NCI-H2227 treated with DMSO at 0.1 percent for 48 hours (cell line): ENCODE results near the gene MCTP2.

Source experiments
- DNase-seq: peaks from one replicate; lab custom pipeline; 2025; lab: John Stamatoyannopoulos, UW

MCTP2 gene

DNA sequence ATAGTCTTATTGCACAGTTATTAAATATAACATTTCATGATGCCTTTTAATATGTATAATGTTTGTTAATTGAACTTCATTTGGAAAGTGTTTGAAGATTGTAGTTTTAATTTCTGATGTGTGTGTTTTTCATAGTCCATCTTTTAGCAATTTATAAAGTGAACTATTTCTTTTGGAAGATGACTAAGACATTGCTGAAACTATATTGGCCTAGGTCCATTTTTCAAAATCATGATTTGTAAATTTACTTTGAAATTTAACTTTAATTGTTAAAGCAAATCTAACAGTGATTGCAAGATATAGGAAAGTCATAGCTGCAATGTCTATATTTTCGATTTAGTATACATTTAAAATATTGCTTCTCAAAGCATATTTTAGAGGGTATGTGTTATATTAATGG, 30.8 kb downstream of the MCTP2 start:
- DNase-seq: no peak

DNA sequence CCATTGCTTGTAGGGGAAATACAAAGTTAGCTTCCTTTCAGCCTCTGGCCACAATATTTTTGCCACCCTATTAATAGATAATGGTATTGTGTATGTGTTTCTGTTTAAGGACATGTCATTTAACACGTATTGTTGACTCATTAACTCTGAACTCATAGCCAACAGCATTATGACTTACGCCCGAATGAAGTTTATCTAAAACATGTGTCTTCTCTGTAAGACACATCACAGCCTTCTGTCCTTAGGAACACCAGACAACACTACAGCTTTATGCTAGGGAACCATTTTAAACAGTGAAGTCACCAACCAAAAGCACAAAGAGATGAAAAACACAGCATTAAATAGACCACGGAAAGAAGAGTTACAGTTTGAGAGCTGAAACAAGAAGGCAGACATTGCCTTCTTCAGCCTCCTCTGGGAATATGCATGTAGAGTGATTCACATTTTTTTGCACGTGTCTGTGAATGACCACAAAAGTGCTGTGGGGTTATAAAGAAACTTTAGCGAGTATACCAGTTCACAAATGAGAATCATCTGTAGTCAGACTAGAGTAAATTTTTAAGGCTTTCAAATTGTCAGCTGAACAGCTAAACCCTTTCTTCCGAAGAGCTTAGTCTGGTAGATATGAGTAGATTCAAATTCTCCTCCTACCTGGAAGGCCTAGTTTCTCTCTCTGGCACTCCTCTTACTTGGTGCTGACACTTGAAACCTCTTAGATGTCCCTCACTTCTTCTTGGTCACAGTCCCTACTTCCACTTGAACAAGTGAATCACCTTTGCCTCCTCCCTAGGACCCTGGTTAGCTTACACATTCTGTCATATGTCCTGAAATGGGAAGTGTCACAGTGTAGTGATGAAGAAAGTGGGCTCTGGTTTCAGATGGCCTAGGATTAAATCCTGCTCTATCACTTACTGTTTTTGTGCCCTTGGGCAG, 32.2 kb downstream of the MCTP2 start:
- no peak for DNase-seq

DNA sequence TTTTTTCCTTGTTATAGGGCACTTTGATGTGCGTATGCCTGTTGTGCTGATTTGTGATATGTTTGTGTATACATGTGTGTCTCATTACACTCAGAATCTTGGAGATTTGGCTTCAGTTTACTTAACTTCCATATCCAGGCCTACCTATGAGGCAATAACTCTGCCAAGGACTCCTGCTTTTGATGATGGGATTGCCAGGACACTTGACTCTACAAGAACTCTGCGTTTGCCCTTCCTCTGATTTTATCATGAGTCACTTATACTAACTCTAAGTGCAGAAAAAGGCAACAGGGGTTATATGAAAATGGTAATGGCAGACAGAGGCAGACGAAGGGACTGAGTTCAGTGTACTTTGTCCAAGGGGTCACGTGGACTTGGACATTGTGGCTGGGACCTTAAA, 33.6 kb downstream of the MCTP2 start:
- DNase-seq: no peak

DNA sequence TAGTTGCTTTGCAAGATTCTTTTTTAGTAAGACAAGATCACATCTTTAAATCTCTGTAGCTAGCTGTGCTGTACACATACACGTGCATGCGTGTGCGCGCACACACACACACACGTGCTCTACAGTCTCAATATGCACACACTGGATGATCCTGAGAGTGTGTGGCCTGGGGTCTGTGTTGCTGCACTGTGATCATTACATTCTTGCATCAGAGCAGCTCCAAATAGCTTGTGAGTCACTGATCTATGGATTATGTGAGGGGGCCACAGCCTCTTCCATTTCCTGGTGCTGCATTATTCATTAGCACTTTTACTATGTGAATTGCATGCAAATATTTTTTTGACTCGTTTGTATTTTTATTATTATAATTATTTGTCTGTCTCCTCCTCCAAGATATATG, 34.6 kb downstream of the MCTP2 start:
- no peak for DNase-seq

DNA sequence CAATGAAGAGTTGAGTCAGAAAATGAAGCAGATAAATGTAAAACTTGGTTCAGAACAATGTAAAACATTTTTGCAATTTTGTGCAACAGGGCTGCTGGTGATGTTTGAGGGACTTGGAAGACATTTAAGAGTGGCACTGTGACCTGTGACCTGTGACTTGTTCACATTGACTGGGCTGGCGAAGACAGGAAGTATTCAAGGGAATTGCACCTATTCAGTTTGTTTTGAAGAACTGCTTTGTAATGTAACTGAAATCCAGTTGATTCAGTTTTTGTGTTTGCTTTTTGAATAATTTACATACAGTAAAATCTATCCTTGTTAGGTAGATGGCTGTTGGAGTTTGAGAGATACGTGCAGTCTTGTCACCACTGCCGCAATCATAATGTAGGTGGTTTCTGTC, 35.4 kb downstream of the MCTP2 start:
- no peak for DNase-seq

DNA sequence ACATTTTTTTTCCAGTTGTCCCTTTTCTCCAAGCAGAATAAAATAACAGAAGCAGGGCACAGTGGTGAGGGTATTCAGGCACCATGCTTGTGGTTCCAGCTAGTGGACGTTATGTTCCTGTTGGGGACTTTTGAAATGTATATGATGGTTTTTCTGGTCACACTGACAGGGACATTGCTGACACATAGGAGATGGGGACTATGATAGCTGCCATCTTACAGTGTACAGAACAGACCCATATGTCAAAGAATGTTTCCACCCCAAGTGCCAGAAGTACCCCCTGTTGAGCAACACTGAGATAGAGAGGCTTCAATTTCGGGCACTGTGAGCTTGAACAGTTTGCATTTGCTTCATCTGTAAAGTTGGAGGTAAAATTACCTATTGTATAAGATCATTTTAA, 38.6 kb downstream of the MCTP2 start:
- no peak for DNase-seq

DNA sequence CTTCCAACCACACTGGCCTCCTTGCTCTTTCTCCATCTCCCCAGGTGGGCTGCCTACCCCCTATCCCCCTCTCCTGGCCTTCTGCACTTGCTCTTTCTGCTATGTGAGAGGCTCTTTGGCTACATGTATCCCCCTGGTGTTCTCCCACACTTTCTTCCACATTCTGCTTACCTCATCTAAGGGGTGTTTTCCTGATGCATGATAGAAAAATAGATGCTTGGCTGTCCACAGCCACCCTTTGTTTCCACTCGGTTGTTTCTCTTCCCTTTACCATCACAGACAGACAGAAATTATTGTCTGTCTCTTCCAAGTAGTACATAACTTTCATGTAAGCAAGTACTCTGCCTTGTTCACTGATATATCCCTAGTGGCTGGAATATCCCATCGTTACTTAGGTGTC, 39.2 kb downstream of the MCTP2 start:
- DNase-seq: no peak

DNA sequence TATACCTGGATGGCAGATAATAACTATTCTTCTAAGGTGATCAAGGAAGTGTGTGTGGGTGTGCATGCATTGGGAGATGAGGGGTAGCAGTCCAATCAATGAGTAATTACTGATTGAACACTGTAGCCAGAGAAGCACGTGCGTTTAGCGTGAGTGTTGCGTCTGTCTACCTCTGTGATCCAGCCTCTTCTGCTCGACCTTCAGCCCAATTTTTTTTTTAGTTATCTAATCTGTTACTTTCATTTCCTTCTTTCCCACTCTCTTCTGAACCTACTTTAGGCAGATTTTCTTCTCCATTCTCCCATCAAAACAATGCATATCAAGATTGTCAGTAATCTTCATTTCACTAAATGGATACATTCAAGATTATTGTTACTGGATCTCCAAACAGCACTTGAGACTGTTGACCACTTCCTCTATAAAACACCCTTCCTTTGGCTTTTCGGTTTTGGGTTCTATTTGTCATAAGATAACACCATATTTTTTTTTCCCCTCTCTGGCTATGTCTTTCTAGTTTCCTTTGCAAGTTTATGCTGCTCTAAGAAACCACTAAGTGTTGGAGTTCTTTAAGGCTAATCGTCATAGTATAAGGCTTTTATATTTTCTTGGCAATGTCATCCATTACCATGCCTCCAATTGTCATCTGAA, 41.0 kb downstream of the MCTP2 start:
- no peak for DNase-seq

DNA sequence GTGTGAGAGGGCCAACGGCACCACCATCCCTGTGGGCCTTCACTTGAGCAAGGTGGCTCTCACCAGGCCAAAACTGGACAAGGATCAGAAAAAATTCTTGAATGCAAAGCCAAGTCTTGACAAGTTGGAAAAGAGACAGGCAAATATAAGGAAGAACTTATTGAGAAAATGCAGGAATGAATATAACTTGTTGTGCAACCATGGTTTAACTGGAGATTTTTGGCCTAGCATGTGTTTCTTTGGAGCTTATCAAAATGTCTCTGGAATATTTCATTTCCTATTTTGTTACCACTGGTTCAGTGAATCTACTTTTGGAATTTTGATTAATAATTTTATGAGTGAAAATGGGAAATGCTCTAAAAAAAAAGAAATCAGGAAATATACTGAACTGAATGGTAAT, 42.5 kb downstream of the MCTP2 start:
- DNase-seq: no peak

DNA sequence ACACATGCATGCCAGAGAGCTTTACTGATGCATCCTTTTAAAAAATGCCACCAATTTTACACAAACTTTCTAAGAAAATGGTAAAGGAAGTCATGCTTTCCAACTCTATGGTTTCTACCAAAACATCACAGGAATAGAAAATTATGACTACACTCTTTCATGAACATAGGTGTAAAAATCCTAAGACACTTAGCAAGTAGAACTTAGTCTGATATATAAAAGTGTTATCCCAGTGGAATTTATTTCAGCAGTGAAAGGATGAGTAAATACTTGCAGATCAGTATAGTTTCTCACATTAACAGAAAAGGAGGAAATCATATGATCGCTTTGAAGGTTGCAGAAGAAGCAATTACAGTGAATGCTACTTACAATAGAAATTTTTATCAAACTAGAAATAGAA, 43.4 kb downstream of the MCTP2 start:
- DNase-seq: no peak

DNA sequence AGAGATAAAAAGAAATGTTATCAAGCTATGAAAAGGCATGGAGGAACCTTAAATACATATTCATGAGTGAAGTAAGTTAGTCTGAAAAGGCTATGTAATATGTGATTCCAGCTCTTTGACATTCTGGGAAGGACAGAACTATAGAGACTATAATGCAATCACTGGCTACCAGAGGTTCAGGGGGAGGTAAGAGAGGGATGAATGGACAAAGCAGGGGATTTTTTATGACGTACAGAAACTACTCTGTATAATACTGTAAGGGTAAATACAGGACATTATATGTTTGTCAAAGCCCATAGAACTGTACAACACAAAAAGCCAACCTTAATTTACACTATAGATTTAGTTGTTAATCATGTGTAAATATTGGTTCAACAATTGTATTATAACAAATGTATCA, 46.1 kb downstream of the MCTP2 start:
- DNase-seq: no peak

DNA sequence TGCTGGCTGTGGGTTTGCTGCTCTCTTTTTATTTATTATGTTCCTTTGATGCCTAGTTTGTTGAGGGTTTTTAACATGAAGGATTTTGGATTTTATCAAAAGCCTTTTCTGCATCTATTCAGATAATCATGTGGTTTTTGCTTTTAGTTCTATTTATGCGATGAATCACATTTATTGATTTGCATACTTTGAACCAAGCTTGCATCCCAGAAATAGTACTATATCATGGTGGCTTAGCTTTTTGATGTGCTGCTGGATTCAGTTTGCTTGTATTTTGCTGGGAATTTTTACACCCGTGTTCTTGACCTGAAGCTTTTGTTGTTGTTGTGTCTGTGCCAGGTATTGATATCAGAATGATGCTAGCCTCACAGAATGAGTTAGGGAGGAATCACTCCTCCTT, 48.4 kb downstream of the MCTP2 start:
- DNase-seq: no peak

DNA sequence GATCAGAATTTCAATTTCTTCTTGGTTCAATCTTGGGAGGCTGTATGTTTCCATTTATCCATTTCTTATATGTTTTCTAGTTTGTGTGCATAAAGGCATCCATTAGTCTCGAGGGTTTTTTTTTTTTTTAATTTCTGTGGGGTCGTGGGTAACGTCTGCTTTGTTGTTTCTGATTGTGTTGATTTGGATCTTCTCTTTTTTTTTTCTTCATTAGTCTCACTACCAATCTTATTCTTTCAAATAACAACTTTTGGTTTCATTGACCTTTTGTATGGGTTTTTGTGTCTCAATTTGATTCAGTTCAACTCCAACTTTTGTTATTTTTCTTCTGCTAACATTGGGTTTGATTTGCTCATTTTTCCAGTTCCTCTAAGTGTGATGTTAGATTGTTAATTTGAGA, 48.9 kb downstream of the MCTP2 start:
- DNase-seq: no peak

DNA sequence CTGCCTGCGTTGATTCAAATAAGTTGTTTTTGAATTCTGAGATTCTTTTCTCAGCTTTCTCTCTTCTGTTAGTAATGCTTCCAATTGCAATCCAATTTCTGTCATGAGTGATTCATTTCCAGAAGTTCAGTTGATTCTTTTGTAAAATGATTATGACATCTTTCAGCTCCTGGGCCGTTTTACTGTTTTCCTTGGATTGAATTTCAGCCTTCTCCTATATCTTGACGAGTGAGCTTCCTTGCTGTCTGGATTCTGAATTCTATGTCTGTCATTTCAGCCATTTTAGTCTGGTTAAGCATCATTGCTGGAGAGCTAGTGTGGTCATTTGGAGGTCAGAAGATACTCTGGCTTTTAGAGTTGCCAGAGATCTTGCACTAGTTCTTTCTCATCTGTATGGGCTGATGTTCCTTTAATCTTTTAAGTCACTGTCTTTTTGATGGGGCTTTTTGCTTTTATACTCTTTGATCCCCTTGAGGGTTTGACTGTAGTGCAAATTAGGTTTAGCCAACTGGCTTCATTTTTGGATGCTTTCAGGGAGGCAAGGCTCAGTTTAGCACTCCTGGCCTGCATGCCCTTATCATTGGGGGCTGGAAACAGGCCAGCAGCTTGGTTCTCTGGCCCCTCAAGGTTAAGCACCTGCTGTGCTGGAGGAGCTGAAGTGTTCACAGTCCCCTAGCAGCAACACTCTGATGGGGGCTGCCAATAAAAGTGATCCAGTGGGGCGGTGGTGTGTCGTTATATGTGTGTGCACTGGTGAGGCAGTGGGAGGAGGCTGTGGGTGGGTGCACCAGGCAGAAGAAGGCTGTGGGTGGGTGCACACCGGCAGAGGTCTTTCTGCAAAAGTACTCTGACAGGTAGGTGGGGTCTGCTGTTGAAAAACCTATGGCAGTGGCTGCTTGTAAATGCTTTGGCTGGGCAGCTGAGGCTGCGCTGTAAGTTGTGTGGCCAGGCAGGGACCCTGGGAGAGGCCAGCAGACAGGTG, 51.2 kb downstream of the MCTP2 start:
- DNase-seq: no peak

DNA sequence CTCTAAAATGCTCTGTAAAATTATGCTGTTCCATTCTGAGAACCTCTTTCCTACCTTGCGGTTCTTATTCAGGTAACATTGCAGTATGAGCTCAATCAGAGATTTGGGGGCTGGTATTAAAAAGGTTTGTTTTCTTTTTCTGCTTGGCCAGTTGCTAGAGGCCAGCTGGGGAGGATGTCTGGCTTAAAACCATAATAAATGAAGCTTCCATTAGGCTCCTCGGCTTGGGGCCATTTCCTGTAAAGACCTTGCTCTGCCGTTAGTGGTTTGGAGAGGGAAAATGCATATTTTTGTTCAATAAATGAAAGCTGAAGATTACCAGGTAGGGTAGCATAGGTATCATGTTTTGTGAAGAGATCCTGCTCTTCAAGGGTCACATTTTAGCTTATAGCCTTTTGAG, 55.2 kb downstream of the MCTP2 start:
- DNase-seq: no peak

DNA sequence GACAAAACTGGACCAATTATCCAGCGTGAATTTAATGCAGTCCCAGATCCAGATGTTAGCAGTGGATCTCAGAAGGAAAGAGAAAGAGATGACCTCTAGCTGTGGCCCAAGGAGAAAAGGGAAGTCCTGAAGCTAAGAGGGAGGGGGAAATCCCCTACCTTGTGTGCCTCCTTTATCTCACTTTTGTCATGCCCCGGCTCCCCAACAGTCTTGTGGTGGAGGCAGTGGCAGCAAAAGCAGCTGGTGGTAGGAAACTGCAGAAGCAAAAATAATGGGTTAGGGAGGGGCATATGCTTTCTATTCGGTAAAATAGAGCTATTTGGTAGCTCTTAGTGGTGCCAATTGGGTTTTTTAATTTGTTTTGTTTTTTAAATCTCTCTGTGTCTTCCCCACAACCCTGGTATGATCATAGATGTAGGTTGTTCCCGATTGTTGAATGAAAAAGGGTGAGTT, 56.5 kb downstream of the MCTP2 start:
- no peak for DNase-seq

DNA sequence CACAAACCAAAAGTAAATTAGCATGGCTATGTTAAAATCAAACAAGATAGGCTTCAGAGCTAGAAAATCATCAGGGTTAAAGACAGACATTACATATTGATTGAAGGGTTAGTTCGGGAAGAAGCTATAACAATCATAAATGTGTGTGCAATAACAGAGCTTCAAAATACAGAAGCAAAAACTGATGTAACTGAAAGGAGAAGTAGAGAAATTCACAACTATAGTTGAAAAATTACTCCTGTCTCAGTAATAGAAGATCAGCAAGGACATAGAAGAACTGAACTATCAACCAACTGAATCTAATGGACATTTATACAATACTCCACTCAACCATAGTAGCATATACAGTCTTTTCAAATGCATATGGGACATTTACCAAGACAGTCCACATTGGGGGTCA, 59.4 kb downstream of the MCTP2 start:
- DNase-seq: no peak

DNA sequence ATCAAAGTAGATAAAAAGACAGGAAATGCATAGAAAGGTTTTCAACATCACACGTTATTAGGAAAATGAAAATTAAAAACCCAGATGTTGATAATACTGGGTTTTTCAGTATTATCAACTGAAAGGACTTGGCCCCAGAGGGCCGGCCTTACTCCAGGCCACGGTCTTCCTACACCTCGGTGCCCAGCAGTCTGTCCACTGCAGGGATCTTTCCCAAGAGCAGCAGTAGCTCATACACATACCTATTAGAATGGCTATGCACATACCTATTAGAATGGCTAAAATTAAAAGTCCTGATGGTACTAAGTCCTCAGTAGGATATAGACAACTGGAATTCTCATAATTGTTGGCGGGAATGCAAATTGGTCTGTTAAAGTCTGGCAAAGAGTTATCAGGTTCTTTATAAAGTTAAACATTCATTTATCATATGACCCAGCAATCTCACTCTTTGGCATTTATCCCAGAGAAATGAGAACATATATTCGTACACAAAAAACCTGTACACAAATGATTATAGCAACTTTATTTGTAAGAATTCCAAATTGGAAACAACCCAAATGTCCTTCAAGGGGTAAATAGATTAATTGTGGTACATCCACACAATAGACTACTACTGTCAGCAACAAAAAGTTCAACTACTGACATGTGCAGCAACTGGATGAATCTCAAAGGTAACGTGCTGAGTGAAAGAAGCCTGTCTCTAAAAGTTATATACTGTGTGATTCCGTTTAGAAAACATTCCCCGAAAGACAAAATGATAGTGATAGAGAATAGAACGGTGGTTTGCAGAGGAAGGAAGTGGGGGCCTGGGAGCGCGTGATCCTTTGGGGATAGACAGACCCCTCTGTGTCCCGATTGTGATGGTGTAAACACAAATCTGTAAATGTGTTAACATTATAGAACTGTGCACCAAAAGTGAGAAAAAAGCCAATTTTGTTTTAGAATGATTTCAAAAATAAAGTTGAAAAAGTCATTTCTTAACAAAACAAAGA, 62.3 kb downstream of the MCTP2 start:
- DNase-seq: no peak

DNA sequence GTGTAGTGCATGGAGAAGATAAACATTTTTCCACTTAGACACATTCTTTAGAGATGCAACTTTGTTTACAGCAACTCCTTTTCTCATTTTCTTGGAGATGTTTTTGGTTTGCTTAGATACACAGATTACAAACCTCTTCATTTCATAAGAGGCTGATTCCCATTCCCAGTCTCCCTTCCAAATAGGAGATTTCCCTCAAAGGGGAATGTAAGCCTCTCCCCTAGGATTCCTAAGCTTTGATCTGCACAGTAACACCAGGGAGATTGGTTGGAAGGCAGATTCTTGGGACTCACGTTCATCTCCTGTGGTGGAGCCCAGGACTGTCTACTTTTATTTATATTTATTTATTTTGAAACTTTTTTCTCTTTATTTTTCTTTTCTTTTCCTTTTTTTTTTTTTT, 63.2 kb downstream of the MCTP2 start:
- DNase-seq: no peak

DNA sequence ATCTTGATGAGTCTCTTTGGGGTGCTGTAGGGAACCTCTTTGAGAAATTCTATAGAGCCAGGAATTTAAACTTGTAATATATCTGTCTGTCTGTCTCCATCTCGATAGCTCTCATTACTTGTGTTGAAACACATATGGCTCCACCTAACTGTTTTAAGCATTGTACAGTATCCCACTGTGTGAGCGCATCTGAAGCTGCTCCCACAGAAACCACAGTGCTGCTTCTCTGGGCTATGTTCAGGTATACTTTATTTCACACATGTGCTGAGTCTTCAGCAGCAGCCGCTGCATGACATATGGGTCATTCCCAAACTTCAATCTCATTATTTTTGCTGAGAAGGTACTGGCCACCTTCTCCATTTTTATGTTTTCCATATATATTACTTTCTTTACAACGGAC, 63.9 kb downstream of the MCTP2 start:
- no peak for DNase-seq

DNA sequence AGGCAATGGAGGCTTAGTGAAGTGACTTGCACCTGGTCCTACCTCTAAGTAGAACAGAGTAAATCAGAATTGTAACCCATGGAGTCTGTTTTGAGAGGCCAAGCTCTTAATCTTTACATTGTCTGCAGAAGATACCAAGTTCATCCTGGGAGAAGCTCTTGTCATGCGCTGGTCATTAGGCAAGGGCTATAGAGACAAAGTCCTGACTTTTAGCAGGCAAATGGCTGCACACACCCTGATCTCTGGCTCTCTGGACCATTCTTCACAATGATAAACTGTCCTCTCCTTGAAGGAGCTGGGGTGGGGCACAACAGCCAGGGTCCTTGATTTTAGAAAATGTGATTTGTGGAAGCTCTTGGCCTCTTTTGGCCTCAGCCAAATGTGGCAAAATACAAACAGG, 65.4 kb downstream of the MCTP2 start:
- DNase-seq: no peak
